Parathyroid adenoma (tissue), 2 donors: ENCODE data around the gene HMGCL.

Experiments
- H2AFZ ChIP-seq: fragments of 300-600 bp; sonication (generic); one replicate; pipeline ENCODE4 v1.7.0; 2017; ENCODE audit warnings: antibody characterized with exemption, mild to moderate bottlenecking
- H3K27ac ChIP-seq: fragments of 300-600 bp; sonication (generic); one replicate; pipeline ENCODE4 v1.7.0; 2017
- H3K27me3 ChIP-seq: fragments of 300-600 bp; sonication (generic); one replicate; pipeline ENCODE4 v1.7.0; 2017; ENCODE audit warnings: low read length; ENCODE audit not compliant: control insufficient read depth, insufficient read depth
- H3K36me3 ChIP-seq: fragments of 300-600 bp; sonication (generic); one replicate; pipeline ENCODE4 v1.7.0; 2017; ENCODE audit warnings: low read length; ENCODE audit not compliant: control insufficient read depth, insufficient read depth
- H3K4me1 ChIP-seq: fragments of 300-600 bp; sonication (generic); one replicate; pipeline ENCODE4 v1.7.0; 2017; ENCODE audit warnings: control low read depth
- H3K4me2 ChIP-seq: fragments of 300-600 bp; sonication (generic); one replicate; pipeline ENCODE4 v1.7.0; 2017; ENCODE audit warnings: low read length
- H3K4me3 ChIP-seq: fragments of 300-600 bp; sonication (generic); one replicate; pipeline ENCODE4 v1.7.0; 2017; ENCODE audit warnings: low read depth, low read length
- H3K79me2 ChIP-seq: fragments of 300-600 bp; sonication (generic); one replicate; pipeline ENCODE4 v1.7.0; 2017; ENCODE audit warnings: control low read depth
- H3K9ac ChIP-seq: fragments of 300-600 bp; sonication (generic); one replicate; pipeline ENCODE4 v1.7.0; 2017; ENCODE audit warnings: mild to moderate bottlenecking
- H3K9me3 ChIP-seq: fragments of 300-600 bp; sonication (generic); one replicate; pipeline ENCODE4 v1.7.0; 2017; ENCODE audit warnings: low read length; ENCODE audit not compliant: control insufficient read depth
- CTCF ChIP-seq: fragments of 300-600 bp; sonication (generic); IDR thresholded peaks from one replicate; pipeline ENCODE4 v1.7.0; 2017; ENCODE audit warnings: antibody characterized with exemption, mild to moderate bottlenecking
- donor health status: primary hyperparathyroidism.

The HMGCL gene

DNA sequence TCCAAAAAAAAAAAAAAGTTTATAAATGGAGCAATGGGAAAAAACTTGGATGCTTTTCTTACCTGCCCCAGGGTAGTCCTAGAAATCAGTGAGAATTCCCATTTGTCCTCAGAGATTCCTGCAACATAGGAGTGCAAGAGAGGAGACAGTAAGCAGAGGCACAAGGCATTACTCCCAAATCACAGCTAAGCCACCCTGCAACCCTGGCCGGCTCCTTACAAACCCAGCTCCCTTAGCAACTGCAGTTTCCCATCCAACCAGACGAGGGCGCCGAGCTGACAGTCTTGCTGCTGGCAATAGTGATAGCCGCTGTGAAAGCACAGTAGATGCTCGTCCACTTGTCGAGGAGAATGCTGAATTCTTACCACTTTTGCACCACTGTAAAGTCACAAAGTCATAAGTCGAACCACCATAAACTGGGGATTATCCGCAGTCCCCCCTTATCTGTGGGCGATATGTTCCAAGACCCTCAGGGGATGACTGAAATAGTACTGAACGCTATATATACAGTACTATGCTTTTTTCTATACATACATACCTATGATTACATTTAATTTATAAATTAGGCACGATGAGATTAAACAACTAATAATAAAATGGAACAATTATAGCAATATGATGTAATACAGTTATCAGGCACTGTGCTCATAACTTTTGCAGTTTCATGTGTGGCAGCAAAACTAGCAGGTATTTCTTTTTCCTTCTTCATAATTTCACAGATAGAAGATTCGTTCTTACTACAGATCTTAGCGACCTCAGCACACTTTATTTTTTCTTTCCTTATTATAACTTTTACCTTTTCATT lies 53.0 kb downstream of the HMGCL start:
- TF ChIP-seq CTCF: peak; percentile 81
- Histone ChIP-seq H3K4me2 (no peak overlapping the region), H3K4me1 (peaks cover under 1% of the 10 kb centered on the region), H3K4me3 (peak overlapping the region; percentile 6), H3K9me3 (no peaks in the 10 kb centered on the region), H3K27me3 (no peaks in the 10 kb centered on the region), H3K36me3 (no peaks in the 10 kb centered on the region), H3K27ac (no peak overlapping the region), H3K9ac (no peak overlapping the region), H2AFZ (no peak overlapping the region), H3K79me2 (peaks cover 2% of the 10 kb centered on the region)

- H3K4me3 ChIP-seq: no peak overlapping the region
- no peak overlapping the region for H3K27ac ChIP-seq
- H3K4me2 ChIP-seq: no peak overlapping the region
- H2AFZ ChIP-seq: no peak overlapping the region
- H3K79me2 ChIP-seq: peaks cover 2% of the 10 kb centered on the region
- no peaks in the 10 kb centered on the region for H3K27me3 ChIP-seq
- no peak overlapping the region for H3K9ac ChIP-seq
- H3K4me1 ChIP-seq: no peaks in the 10 kb centered on the region
- TF ChIP-seq CTCF: no peak
- H3K9me3 ChIP-seq: no peaks in the 10 kb centered on the region
- H3K36me3 ChIP-seq: no peaks in the 10 kb centered on the region
Measured at GRCh38 chr1:23768733-23769132, 56.5 kb downstream of the HMGCL start.

DNA sequence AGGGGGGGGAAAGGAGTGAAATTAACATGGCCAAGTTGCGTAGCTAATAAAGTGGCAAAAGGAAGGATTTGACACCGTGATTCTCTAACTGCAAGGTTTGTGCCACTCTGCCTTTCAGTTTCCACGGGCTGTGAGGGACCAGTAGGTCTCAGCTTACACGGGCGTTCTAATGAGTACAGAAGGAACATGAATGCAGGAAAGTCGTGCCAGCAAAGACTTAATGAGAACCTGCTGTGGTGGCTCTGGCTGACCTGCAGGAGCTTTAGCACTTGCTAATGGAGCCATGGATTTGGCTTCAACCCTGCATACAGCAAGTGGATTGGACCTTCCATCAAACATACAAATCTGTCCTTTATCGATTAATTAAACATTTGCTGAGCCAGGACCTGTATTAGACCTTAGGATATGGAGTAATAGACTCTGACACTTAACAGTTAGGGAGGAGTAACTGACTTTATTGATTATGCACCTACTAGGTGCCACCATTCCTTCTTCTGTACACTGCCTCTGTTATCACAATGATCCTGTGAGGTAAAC lies 62.1 kb downstream of the HMGCL start:
- H3K27me3 ChIP-seq: no peaks in the 10 kb centered on the region
- H3K4me1 ChIP-seq: no peaks in the 10 kb centered on the region
- no peak for TF ChIP-seq CTCF
- no peak overlapping the region for H3K27ac ChIP-seq
- H3K9me3 ChIP-seq: no peaks in the 10 kb centered on the region
- H3K79me2 ChIP-seq: no peaks in the 10 kb centered on the region
- H3K4me2 ChIP-seq: no peak overlapping the region
- H3K4me3 ChIP-seq: no peak overlapping the region
- H2AFZ ChIP-seq: no peak overlapping the region
- H3K36me3 ChIP-seq: no peaks in the 10 kb centered on the region
- no peak overlapping the region for H3K9ac ChIP-seq

GRCh38 chr1:23759277-23759676 lies 66.0 kb downstream of the HMGCL start:
- Histone ChIP-seq H3K4me3 (no peak overlapping the region), H3K4me1 (no peaks in the 10 kb centered on the region), H3K27me3 (no peaks in the 10 kb centered on the region), H3K9me3 (no peaks in the 10 kb centered on the region), H3K36me3 (no peaks in the 10 kb centered on the region), H2AFZ (no peak overlapping the region), H3K9ac (no peak overlapping the region), H3K4me2 (no peak overlapping the region), H3K79me2 (peaks cover 2% of the 10 kb centered on the region), H3K27ac (no peak overlapping the region)
- TF ChIP-seq CTCF: no peak

- peaks cover 2% of the 10 kb centered on the region for H3K79me2 ChIP-seq
- H2AFZ ChIP-seq: no peak overlapping the region
- H3K4me1 ChIP-seq: no peaks in the 10 kb centered on the region
- H3K4me2 ChIP-seq: no peak overlapping the region
- H3K9me3 ChIP-seq: no peaks in the 10 kb centered on the region
- no peaks in the 10 kb centered on the region for H3K27me3 ChIP-seq
- no peaks in the 10 kb centered on the region for H3K36me3 ChIP-seq
- H3K27ac ChIP-seq: no peak overlapping the region
- no peak overlapping the region for H3K4me3 ChIP-seq
- H3K9ac ChIP-seq: no peak overlapping the region
- TF ChIP-seq CTCF: no peak
Measured at GRCh38 chr1:23757812-23758211, 67.4 kb downstream of the HMGCL start.
